ENCODE results near the gene TMUB1.
A peak's percentile ranks its signal among the peaks of the same experiment; 100 is the strongest.

TMUB1 gene

DNA sequence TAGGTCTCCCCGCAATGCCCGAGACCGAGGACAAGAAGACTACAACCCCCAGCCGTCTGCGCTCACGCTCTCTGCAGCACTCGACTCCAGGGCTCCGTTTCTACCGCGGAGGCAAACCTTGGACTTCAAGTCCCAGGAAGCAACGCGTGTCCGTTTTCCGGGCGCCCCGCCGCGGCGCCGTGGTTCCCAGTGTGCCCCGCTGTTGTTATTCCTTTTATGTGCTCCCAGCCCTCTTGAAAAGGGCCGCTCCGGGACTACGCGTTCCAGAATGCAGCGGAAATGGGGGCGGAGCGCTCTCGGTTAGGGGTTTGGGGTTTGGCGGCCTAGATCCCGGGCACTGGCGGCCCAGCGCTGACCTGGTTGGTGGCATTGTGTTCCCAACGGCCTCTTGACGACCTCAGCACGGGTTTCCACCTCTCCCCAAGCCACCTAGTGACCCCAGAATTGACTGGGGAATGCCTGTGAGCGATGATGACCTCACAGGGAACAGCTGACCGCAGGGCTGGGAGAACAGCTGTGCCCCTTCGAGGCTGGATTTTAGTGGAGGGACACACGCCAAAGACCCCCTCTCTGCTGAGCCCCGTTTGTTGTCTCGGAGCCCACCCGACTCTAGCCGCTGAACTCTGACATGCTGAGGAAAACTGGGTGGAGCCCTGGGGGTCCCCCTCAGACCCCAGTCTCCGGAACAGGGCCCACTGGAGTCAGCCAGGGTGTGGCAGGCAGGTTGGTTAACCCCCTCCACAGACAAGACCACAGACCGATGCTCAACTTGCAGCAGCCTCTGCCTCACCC is 25.1 kb downstream of the TMUB1 start:
- Histone ChIP-seq H3K36me3 (replicated peaks) (peaks cover 3% of the 10 kb centered on the region), H3K4me3 (ENCODE audit: low read depth, low read length) (peak overlapping the region; percentile 76), H3K27ac (peak overlapping the region; percentile 92), H3K27me3 (replicated peaks) (no peaks in the 10 kb centered on the region)
- TF ChIP-seq, protein P1, sequence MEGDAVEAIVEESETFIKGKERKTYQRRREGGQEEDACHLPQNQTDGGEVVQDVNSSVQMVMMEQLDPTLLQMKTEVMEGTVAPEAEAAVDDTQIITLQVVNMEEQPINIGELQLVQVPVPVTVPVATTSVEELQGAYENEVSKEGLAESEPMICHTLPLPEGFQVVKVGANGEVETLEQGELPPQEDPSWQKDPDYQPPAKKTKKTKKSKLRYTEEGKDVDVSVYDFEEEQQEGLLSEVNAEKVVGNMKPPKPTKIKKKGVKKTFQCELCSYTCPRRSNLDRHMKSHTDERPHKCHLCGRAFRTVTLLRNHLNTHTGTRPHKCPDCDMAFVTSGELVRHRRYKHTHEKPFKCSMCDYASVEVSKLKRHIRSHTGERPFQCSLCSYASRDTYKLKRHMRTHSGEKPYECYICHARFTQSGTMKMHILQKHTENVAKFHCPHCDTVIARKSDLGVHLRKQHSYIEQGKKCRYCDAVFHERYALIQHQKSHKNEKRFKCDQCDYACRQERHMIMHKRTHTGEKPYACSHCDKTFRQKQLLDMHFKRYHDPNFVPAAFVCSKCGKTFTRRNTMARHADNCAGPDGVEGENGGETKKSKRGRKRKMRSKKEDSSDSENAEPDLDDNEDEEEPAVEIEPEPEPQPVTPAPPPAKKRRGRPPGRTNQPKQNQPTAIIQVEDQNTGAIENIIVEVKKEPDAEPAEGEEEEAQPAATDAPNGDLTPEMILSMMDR (IDR thresholded peaks at IDR 0.05; ENCODE audit: low read depth, low read length, missing control alignments), result no peak
- DNase-seq, result peak; percentile 100
- in situ Hi-C loops (cut with HindIII; ENCODE audit: low pct_ligation_motif_present, low sequenced_read_pairs), result no loop called here

DNA sequence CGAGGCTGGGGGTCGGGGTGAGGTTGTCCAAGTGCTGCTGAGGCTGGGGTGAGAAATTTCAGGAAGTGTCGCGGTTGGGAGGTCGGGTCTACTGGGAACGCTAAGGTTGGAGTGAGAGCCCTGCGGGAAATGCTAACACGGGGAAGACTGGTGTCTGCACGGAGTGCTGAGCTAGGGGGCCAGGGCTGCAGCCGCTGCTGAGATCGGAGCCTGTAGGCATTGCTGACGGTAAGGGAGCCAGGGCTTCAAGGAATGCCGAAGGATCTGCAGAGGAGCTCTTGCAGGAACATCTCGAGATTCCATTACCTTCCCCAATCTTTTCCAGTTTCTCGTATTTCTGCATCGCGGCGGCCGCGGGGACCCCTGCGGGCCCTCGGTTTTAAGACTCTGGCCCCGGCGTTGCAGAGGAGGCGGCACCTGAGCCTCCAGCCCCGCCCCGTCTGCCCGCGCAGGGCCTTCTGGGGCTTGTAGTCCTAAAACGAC is 25.7 kb downstream of the TMUB1 start, which contains the start of gene CDK5:
CDK5 (minus strand) TSS at position 392 of the 483 bp plus-strand sequence; CDS start at position 343, 49 bp downstream.
- peaks cover 3% of the 10 kb centered on the region for H3K36me3 ChIP-seq (replicated peaks)
- H3K27me3 ChIP-seq (replicated peaks), result no peaks in the 10 kb centered on the region
- TF ChIP-seq, protein P1 (IDR thresholded peaks at IDR 0.05; ENCODE audit: low read depth, low read length, missing control alignments), result no peak
- H3K4me3 ChIP-seq (ENCODE audit: low read depth, low read length), result peak within 1 kb of the TSS; percentile 76
- in situ Hi-C loops (cut with HindIII; ENCODE audit: low pct_ligation_motif_present, low sequenced_read_pairs), result no loop called here
- peak within 1 kb of the TSS; percentile 92 for H3K27ac ChIP-seq
- no peak for DNase-seq

DNA sequence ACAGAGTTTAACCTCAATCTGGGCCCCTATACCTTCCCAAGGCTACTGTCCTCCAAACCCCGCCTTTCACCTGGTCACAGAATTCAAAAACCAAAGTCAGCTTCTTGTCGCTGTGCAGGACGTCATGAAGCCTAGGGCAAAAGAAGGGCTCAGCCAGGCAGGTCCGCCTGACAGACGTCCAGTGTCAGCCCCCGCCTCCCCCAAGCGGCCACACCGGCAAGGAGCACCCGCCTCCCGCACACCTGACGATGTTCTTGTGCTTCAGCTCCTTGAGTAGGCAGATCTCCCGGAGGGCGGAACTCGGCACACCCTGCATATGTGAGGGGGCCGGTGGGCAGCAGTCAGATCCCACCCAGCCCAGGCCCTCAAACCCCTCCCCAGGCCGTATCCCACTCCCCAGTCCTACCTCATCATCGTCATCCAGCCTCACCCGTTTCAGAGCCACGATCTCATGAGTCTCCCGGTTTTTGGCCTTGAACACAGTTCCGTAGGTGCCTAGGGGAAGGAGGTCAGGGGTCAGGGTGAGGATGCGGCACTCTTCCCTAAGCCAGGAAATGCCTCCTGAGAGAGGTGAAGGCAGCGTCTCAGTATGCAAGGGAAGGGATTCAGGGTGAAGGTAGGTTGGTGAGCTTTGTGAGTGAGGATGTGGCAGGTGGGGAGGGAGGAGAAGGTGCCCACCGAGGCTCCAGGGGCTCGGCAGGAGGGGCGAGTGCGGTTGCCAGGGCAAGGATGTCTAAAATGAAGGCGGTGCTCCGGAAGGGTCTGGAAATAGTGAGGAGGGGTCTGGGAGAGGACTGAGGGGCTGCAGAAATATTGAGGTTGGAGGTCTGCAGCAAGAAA is 26.4 kb downstream of the TMUB1 start:
- in situ Hi-C loops (cut with HindIII; ENCODE audit: low pct_ligation_motif_present, low sequenced_read_pairs), result no loop called here
- DNase-seq, result no peak
- Histone ChIP-seq H3K27ac (no peak overlapping the region), H3K4me3 (ENCODE audit: low read depth, low read length) (peak overlapping the region; percentile 76), H3K27me3 (replicated peaks) (no peaks in the 10 kb centered on the region), H3K36me3 (replicated peaks) (peaks cover under 1% of the 10 kb centered on the region)
- TF ChIP-seq, protein P1 (IDR thresholded peaks at IDR 0.05; ENCODE audit: low read depth, low read length, missing control alignments), result no peak

DNA sequence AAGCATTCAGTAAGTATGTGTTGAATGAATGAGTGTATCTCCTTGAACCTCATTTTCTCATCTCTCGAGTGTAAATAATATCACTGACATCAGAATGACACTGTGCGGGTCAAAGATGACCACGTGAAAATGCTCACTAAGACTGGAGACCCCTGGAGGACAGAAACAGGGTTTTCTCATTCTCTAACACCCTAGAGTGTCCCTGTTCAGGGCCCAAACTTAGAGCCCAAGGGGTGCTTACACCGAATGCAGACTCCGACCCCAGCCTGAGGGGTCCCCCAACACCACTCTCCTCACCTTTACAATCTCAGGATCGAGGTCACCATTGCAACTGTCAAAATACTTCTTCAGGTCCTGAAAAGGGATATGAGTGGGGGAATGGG is 27.0 kb downstream of the TMUB1 start:
- in situ Hi-C loops (cut with HindIII; ENCODE audit: low pct_ligation_motif_present, low sequenced_read_pairs), result no loop called here
- TF ChIP-seq, protein P1 (IDR thresholded peaks at IDR 0.05; ENCODE audit: low read depth, low read length, missing control alignments), result peak; percentile 20
- Histone ChIP-seq H3K4me3 (ENCODE audit: low read depth, low read length) (no peak overlapping the region), H3K36me3 (replicated peaks) (no peaks in the 10 kb centered on the region), H3K27ac (no peak overlapping the region), H3K27me3 (replicated peaks) (no peaks in the 10 kb centered on the region)
- DNase-seq, result no peak

DNA sequence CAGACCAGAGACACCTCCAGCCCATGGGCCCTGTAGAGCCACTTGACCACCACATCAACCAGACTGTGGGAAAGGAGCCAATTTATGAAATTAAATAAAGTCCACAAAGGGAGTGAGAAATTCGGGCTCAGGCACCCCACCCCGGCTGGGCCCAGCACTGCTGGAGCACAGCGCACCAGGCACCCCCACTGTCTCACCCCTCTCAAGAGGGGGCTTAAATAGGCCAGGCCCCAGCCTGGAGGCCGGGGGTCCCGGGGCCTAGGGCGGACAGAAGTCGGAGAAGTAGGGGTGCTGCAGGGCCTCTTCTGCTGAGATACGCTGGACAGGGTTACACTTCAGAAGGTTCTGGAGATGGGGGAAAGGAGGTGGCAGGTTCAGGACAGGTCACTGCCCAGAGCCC is 29.5 kb downstream of the TMUB1 start:
- TF ChIP-seq, protein P1 (IDR thresholded peaks at IDR 0.05; ENCODE audit: low read depth, low read length, missing control alignments), result no peak
- DNase-seq, result no peak
- no peak overlapping the region for H3K4me3 ChIP-seq (ENCODE audit: low read depth, low read length)
- H3K27ac ChIP-seq, result no peak overlapping the region
- H3K36me3 ChIP-seq (replicated peaks), result no peaks in the 10 kb centered on the region
- in situ Hi-C loops (cut with HindIII; ENCODE audit: low pct_ligation_motif_present, low sequenced_read_pairs), result no loop called here
- H3K27me3 ChIP-seq (replicated peaks), result peaks cover 7% of the 10 kb centered on the region

Measured in brain microvascular endothelial cell (primary cell).